ENCODE data around the gene STIM2.
A peak's percentile ranks its signal among the peaks of the same experiment; 100 is the strongest.

STIM2 gene

GRCh38 chr4:26866781-26867180 is 6.1 kb downstream of the STIM2 start:
- no peak for TF ChIP-seq CTCF (IDR thresholded peaks at IDR 0.05; ENCODE audit: borderline replicate concordance, extremely low read depth, low read length, poor library complexity, severe bottlenecking)
- no peak for TF ChIP-seq EZH2 (IDR thresholded peaks at IDR 0.05; ENCODE audit: borderline replicate concordance, low read depth, low read length, severe bottlenecking)
- H3K9ac ChIP-seq (ENCODE audit: low read depth, low read length), result no peak overlapping the region
- peaks cover 56% of the 10 kb centered on the region for H3K4me1 ChIP-seq (ENCODE audit: insufficient read depth, low read length)
- no peaks in the 10 kb centered on the region for H3K9me3 ChIP-seq (ENCODE audit: insufficient read depth, low read length, severe bottlenecking)
- DNase-seq (no peak), ATAC-seq (ENCODE audit: insufficient read depth, low read depth) (no peak)
- H4K20me1 ChIP-seq (ENCODE audit: insufficient read depth, low read length), result peaks cover 42% of the 10 kb centered on the region; the same call in 1 of the 2 replicates
- H3K27me3 ChIP-seq (ENCODE audit: insufficient read depth, low read length, poor library complexity), result no peaks in the 10 kb centered on the region
- H3K4me3 ChIP-seq (ENCODE audit: low read depth in 1 of 2, low read length in 2 of 2), result no peak overlapping the region
- no peaks in the 10 kb centered on the region for H3K36me3 ChIP-seq (ENCODE audit: insufficient read depth, low read length)
- no peak overlapping the region for H3K27ac ChIP-seq (ENCODE audit: low read length)
- H3K79me2 ChIP-seq (ENCODE audit: insufficient read depth, low read length), result peaks cover 98% of the 10 kb centered on the region
- peak overlapping the region; percentile 38; the same call in 1 of the 2 replicates for H3K4me2 ChIP-seq (ENCODE audit: insufficient read depth, low read length)
- H2AFZ ChIP-seq (ENCODE audit: low read depth, low read length), result no peak overlapping the region

GRCh38 chr4:26867914-26868684 is 7.5 kb downstream of the STIM2 start:
- Histone ChIP-seq H3K9ac (ENCODE audit: low read depth, low read length) (no peak overlapping the region), H3K4me3 (ENCODE audit: low read depth in 1 of 2, low read length in 2 of 2) (no peak overlapping the region), H2AFZ (ENCODE audit: low read depth, low read length) (no peak overlapping the region), H3K27ac (ENCODE audit: low read length) (no peak overlapping the region), H3K4me2 (ENCODE audit: insufficient read depth, low read length) (no peak overlapping the region), H3K27me3 (ENCODE audit: insufficient read depth, low read length, poor library complexity) (no peaks in the 10 kb centered on the region), H3K36me3 (ENCODE audit: insufficient read depth, low read length) (no peaks in the 10 kb centered on the region), H3K79me2 (ENCODE audit: insufficient read depth, low read length) (peaks cover 92% of the 10 kb centered on the region), H3K4me1 (ENCODE audit: insufficient read depth, low read length) (peaks cover 47% of the 10 kb centered on the region), H3K9me3 (ENCODE audit: insufficient read depth, low read length, severe bottlenecking) (no peaks in the 10 kb centered on the region), H4K20me1 (ENCODE audit: insufficient read depth, low read length) (peaks cover 35% of the 10 kb centered on the region; the same call in 1 of the 2 replicates)
- 0 out of 3 replicates have a peak, but pooled peaks have one; percentile 27 for ATAC-seq (ENCODE audit: insufficient read depth, low read depth)
- DNase-seq, result no peak
- TF ChIP-seq CTCF (IDR thresholded peaks at IDR 0.05; ENCODE audit: borderline replicate concordance, extremely low read depth, low read length, poor library complexity, severe bottlenecking), result no peak
- no peak for TF ChIP-seq EZH2 (IDR thresholded peaks at IDR 0.05; ENCODE audit: borderline replicate concordance, low read depth, low read length, severe bottlenecking)

GRCh38 chr4:26870576-26871262 is 10.1 kb downstream of the STIM2 start:
- Histone ChIP-seq H2AFZ (ENCODE audit: low read depth, low read length) (no peak overlapping the region), H3K27ac (ENCODE audit: low read length) (no peak overlapping the region), H3K27me3 (ENCODE audit: insufficient read depth, low read length, poor library complexity) (no peaks in the 10 kb centered on the region), H3K36me3 (ENCODE audit: insufficient read depth, low read length) (no peaks in the 10 kb centered on the region), H3K79me2 (ENCODE audit: insufficient read depth, low read length) (peaks cover 85% of the 10 kb centered on the region), H3K4me1 (ENCODE audit: insufficient read depth, low read length) (peaks cover 21% of the 10 kb centered on the region), H3K4me2 (ENCODE audit: insufficient read depth, low read length) (no peak overlapping the region), H4K20me1 (ENCODE audit: insufficient read depth, low read length) (peaks cover 37% of the 10 kb centered on the region; the same call in 1 of the 2 replicates), H3K9me3 (ENCODE audit: insufficient read depth, low read length, severe bottlenecking) (no peaks in the 10 kb centered on the region), H3K9ac (ENCODE audit: low read depth, low read length) (no peak overlapping the region), H3K4me3 (ENCODE audit: low read depth in 1 of 2, low read length in 2 of 2) (no peak overlapping the region)
- TF ChIP-seq EZH2 (IDR thresholded peaks at IDR 0.05; ENCODE audit: borderline replicate concordance, low read depth, low read length, severe bottlenecking) (no peak), CTCF (IDR thresholded peaks at IDR 0.05; ENCODE audit: borderline replicate concordance, extremely low read depth, low read length, poor library complexity, severe bottlenecking) (no peak)
- DNase-seq (no peak), ATAC-seq (ENCODE audit: insufficient read depth, low read depth) (no peak)

All from DND-41 (cell line).